ENCODE data around the gene PHLPP2.
"Not testable (repeated sequence)": the region's sequence is repeated elsewhere in the genome, so short reads cannot be mapped to it uniquely, and the experiment has no call there.

Gene PHLPP2

GRCh38 chr16:71622088-71622487 lies 102.4 kb downstream of the PHLPP2 start:
- no peak for DNase-seq (ENCODE audit: low spot score)

- no peak for DNase-seq (ENCODE audit: low spot score)
These were observed 106.1 kb downstream of the PHLPP2 start for GRCh38 chr16:71618429-71618828.

- DNase-seq (ENCODE audit: low spot score): not testable (repeated sequence)
These were observed 109.5 kb downstream of the PHLPP2 start for GRCh38 chr16:71614956-71615355.

- DNase-seq (ENCODE audit: low spot score): peak; percentile 86
These were observed 113.3 kb downstream of the PHLPP2 start for GRCh38 chr16:71610936-71611871.

GRCh38 chr16:71610447-71610846 lies 114.1 kb downstream of the PHLPP2 start:
- DNase-seq (ENCODE audit: low spot score): no peak

GRCh38 chr16:71609066-71609465 lies 115.4 kb downstream of the PHLPP2 start:
- no peak for DNase-seq (ENCODE audit: low spot score)

- no peak for DNase-seq (ENCODE audit: low spot score)
These were observed 123.7 kb downstream of the PHLPP2 start for GRCh38 chr16:71600822-71601221.

- not testable (repeated sequence) for DNase-seq (ENCODE audit: low spot score)
These were observed 126.1 kb downstream of the PHLPP2 start for GRCh38 chr16:71598426-71598825.

- not testable (repeated sequence) for DNase-seq (ENCODE audit: low spot score)
These were observed 129.1 kb downstream of the PHLPP2 start for GRCh38 chr16:71595340-71595826.

Measured in AG08396 (cell line).